K562 (cell line): Measurements from ENCODE around the gene ASB18. TPM values are rescaled to one million over a fixed set of nuclear protein-coding genes. Genes with fewer than 3 reads are reported as not detected.

ENCODE experiments used
- ATAC-seq: fragments of 200-7000 bp; cut with Tn5 transposase; 3 replicates; pipeline ENCODE4 v1.9.1; 2020; ENCODE audit warnings: moderate library complexity
- BruUV-seq: library from RNA; stranded (reverse); fragments of 400-500 nt; replicated peaks from 2 replicates; lab custom pipeline; 2021; lab: Mats Ljungman, UMichigan
- CTCF ChIA-PET: fragments of 300-600 bp; formaldehyde crosslinking; extraction: SDS; loops from one replicate; lab custom pipeline; 2021; ENCODE audit warnings: low intra/inter-chr PET ratio; lab: Yijun Ruan, JAX
- POLR2A ChIA-PET: fragments of 300-600, 350-650 bp; sonication (Branson Sonifier 250); formaldehyde crosslinking; extraction: SDS; loops from one replicate; lab custom pipeline; 2021; ENCODE audit warnings: antibody characterized with exemption, inconsistent platforms; lab: Yijun Ruan, JAX
- DNase-seq, 4 experiments: peaks; one replicate each; pipeline versions ENCODE4 v3.0.0 to v3.0.0-alpha.2; 2011 to 2018; ENCODE audit warnings: low spot score in 3 of 4, mixed read lengths in 3 of 4; ENCODE audit errors: extremely low read depth in 1 of 4
- FAIRE-seq: peaks from 2 replicates; lab custom pipeline; 2011; peaks lifted over from hg19 to GRCh38; lab: Jason Lieb, UNC
- H2AFZ ChIP-seq: 2 replicates; pipeline ENCODE4 v1.6.0; 2011; ENCODE audit warnings: low read depth, low read length, control low read depth, inconsistent platforms
- H3K27ac ChIP-seq: fragments of 200-600 bp; 3 replicates; pipeline ENCODE4 v1.8.0; 2011; ENCODE audit warnings: low read depth, mild to moderate bottlenecking, control low read depth, inconsistent platforms, low read length, moderate library complexity, mixed read lengths; ENCODE audit errors: extremely low read depth
- H3K27me3 ChIP-seq, 2 experiments: fragments of 300-600 bp in 1 of 2; 2 replicates in 1 of 2; 3 replicates in 1 of 2; pipeline versions ENCODE4 v1.6.0 to v1.8.0; 2011; ENCODE audit warnings: inconsistent platforms in 2 of 2, low read length in 2 of 2, mild to moderate bottlenecking in 1 of 2, mixed read lengths in 1 of 2, moderate library complexity in 1 of 2; ENCODE audit not compliant: control insufficient read depth in 2 of 2, insufficient read depth in 2 of 2
- H3K36me3 ChIP-seq: fragments of 300-600 bp; 3 replicates; pipeline ENCODE4 v1.8.0; 2011; ENCODE audit warnings: mild to moderate bottlenecking, low read length, inconsistent platforms; ENCODE audit not compliant: control insufficient read depth, insufficient read depth
- H3K4me1 ChIP-seq, 2 experiments: fragments of 200-600 bp in 1 of 2; replicated peaks in 1 of 2; 2 replicates in 1 of 2; 3 replicates in 1 of 2; pipeline versions ENCODE4 v1.5.1 to v1.8.0; 2011; ENCODE audit warnings: inconsistent platforms in 2 of 2, low read length in 2 of 2, mild to moderate bottlenecking in 1 of 2, mixed read lengths in 1 of 2, moderate library complexity in 1 of 2; ENCODE audit not compliant: control insufficient read depth in 2 of 2, insufficient read depth in 2 of 2
- H3K4me2 ChIP-seq: 2 replicates; pipeline ENCODE4 v1.6.1; 2011; ENCODE audit warnings: low read length, control low read depth, inconsistent platforms, mixed read lengths; ENCODE audit not compliant: insufficient read depth
- H3K4me3 ChIP-seq: fragments of 200-600 bp; sonication (generic), shearing (Covaris generic); 2 replicates; pipeline ENCODE4 v1.5.1; 2016; ENCODE audit warnings: control low read depth, inconsistent platforms
- H3K79me2 ChIP-seq: fragments of 200-600 bp; 3 replicates; pipeline ENCODE4 v1.8.0; 2011; ENCODE audit warnings: low read length, inconsistent platforms; ENCODE audit not compliant: control insufficient read depth, insufficient read depth
- H3K9ac ChIP-seq, 2 experiments: 2 replicates each; pipeline versions ENCODE4 v1.6.0 to v1.6.1; 2011; ENCODE audit warnings: low read depth in 2 of 2, low read length in 2 of 2, control low read depth in 1 of 2, inconsistent platforms in 1 of 2, mild to moderate bottlenecking in 1 of 2, mixed read lengths in 1 of 2; ENCODE audit not compliant: insufficient read depth in 1 of 2
- H3K9me1 ChIP-seq: one replicate; pipeline ENCODE4 v1.6.0; 2011; ENCODE audit warnings: inconsistent platforms, mild to moderate bottlenecking, low read length, moderate library complexity; ENCODE audit not compliant: control insufficient read depth, insufficient read depth
- H3K9me3 ChIP-seq: replicated peaks from 2 replicates; pipeline ENCODE4 v1.5.1; 2011; ENCODE audit warnings: low read depth, low read length, inconsistent platforms; ENCODE audit not compliant: control insufficient read depth, insufficient read depth
- H4K20me1 ChIP-seq: replicated peaks from 2 replicates; pipeline ENCODE4 v1.6.1; 2011; ENCODE audit warnings: low read length, inconsistent platforms, mixed read lengths; ENCODE audit not compliant: control insufficient read depth, insufficient read depth
- FOXJ3 ChIP-seq: sonication (generic); formaldehyde crosslinking; IDR thresholded peaks from 2 replicates; pipeline ENCODE4 v1.4.0; 2020; ENCODE audit warnings: mild to moderate bottlenecking, missing genetic modification reagents
- KLF1 ChIP-seq: fragments of 450-650 bp; IDR thresholded peaks from 2 replicates; pipeline ENCODE4 v1.6.1; 2016; ENCODE audit warnings: missing genetic modification characterization, missing compliant biosample characterization
- NBN ChIP-seq: fragments of 450-650 bp; IDR thresholded peaks from 2 replicates; pipeline ENCODE4 v1.6.1; 2016; ENCODE audit warnings: low read depth, mild to moderate bottlenecking
- PPARD ChIP-seq: fragments of 250-450 bp; sonication (Bioruptor Pico); IDR thresholded peaks from 2 replicates; pipeline ENCODE4 v1.8.0; 2022; ENCODE audit warnings: inconsistent platforms, mild to moderate bottlenecking, moderate library complexity
- PTBP1 ChIP-seq: fragments of 200-400 bp; formaldehyde crosslinking; IDR thresholded peaks from 2 replicates; pipeline ENCODE4 v1.6.1; 2017; ENCODE audit warnings: low read depth, low read length
- SIN3A ChIP-seq, 2 experiments: fragments of 150-350 bp in 1 of 2; IDR thresholded peaks; 2 replicates each; pipeline ENCODE4 v1.6.1; 2011 to 2016; ENCODE audit warnings: borderline replicate concordance in 2 of 2, low read depth in 2 of 2, low read length in 2 of 2, mild to moderate bottlenecking in 2 of 2, moderate library complexity in 2 of 2; ENCODE audit not compliant: control insufficient read depth in 1 of 2
- SIX5 ChIP-seq, 2 experiments: IDR thresholded peaks; 2 replicates each; pipeline ENCODE4 v1.6.1; 2011; ENCODE audit warnings: low read length in 2 of 2, borderline replicate concordance in 1 of 2, low read depth in 1 of 2, mild to moderate bottlenecking in 1 of 2, moderate library complexity in 1 of 2; ENCODE audit not compliant: insufficient read depth in 1 of 2
- ZNF140 ChIP-seq: fragments of 250-450 bp; sonication (Bioruptor Pico); IDR thresholded peaks from 2 replicates; pipeline ENCODE4 v1.8.0; 2021; ENCODE audit warnings: moderate library complexity, mild to moderate bottlenecking, inconsistent platforms
- ZNF780A ChIP-seq: fragments of 250-450 bp; sonication (Bioruptor Pico); IDR thresholded peaks from 2 replicates; pipeline ENCODE4 v1.5.0; 2021; ENCODE audit warnings: mild to moderate bottlenecking
- WGBS: fragments of 100-300 bp; shearing (Covaris generic); methylation state at CpG from one replicate; pipeline ENCODE4 v1.1.6; 2016; ENCODE audit warnings: low coverage, mixed read lengths; ENCODE audit not compliant: insufficient coverage; ENCODE audit errors: missing lambda C conversion rate; 5-methylcytosine and 5-hydroxymethylcytosine counted together
- in situ Hi-C: fragments of 300-500 bp; cut with MboI; formaldehyde crosslinking; loops from 4 replicates; pipeline ENCODE4 v1.15.0; 2018; ENCODE audit warnings: inconsistent platforms, mixed read lengths
- intact Hi-C: fragments of 100-400 bp; cut with micrococcal nuclease; formaldehyde crosslinking; loops from 2 replicates; pipeline ENCODE4 v1.14.2; 2022
- polyA plus RNA-seq, 8 experiments: library from polyadenylated mRNA; depleted of rRNA in 4 of 8; stranded (reverse) in 5 of 8; unstranded in 3 of 8; fragments of >200 nt; fragmentation: Nextera tagmentation in 2 of 8; fragmentation: Illumina TruSeq in 1 of 8; extraction: Ambion mirVana in 2 of 8; extraction: Trizol in 1 of 8; gene quantifications; 2 replicates each; pipeline versions ENCODE4 v1.2.1 to v1.2.3, GENCODE V29; 2011 to 2014; ENCODE audit warnings: inconsistent platforms in 1 of 8, missing spikeins in 1 of 8
- total RNA-seq, 7 experiments: library from RNA; depleted of rRNA in 6 of 7; stranded (reverse); fragments of >200 nt in 6 of 7; fragmentation: Illumina TruSeq in 2 of 7; extraction: Trizol in 2 of 7; gene quantifications; 2 replicates each; pipeline versions ENCODE4 v1.2.1 to v1.2.3, GENCODE V29; 2011 to 2021; ENCODE audit warnings: low replicate concordance in 1 of 7
- TF ChIP-seq, protein P1 (sequence below): fragments of 250-450 bp; sonication (Bioruptor Pico); IDR thresholded peaks from 2 replicates; pipeline ENCODE4 v1.4.0; 2020; ENCODE audit warnings: mild to moderate bottlenecking, moderate library complexity
- TF ChIP-seq, protein P2 (sequence below): fragments of 250-450 bp; sonication (Bioruptor Pico); IDR thresholded peaks from 2 replicates; pipeline ENCODE4 v1.5.0; 2020; ENCODE audit warnings: mild to moderate bottlenecking, borderline replicate concordance
- TF ChIP-seq, protein P3 (sequence below): fragments of 200-800 bp; sonication (Bioruptor generic); IDR thresholded peaks from 2 replicates; pipeline ENCODE4 v1.6.1; 2017; ENCODE audit warnings: missing genetic modification characterization, missing compliant biosample characterization

The ASB18 gene
- total and polyA plus RNA-seq, 9 of the 15 experiments (the other 6 are each of a cell fraction or from before 2014, with no cell fraction given): not detected

DNA sequence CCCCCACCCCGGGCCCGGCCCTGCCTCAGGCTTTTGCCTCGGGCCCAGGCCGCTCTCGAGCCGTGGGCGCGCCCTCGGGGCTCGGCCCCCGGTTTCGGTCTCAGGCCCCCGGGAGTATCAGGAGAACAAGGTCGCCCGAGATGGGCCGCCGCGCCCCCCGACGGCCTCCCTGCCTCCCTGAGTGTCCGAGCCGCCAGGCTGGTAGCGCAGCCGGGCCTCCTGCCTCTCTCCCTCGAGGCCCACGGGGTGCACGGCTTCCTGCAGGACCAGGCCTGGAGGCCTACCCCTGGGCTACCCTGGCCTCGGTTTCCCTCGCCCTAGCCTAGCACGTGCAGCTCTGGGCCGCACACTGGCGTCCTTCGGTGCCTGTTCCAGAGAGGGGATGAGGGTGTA, 104.4 kb downstream of the ASB18 start (continued):
- TF ChIP-seq, protein P1, sequence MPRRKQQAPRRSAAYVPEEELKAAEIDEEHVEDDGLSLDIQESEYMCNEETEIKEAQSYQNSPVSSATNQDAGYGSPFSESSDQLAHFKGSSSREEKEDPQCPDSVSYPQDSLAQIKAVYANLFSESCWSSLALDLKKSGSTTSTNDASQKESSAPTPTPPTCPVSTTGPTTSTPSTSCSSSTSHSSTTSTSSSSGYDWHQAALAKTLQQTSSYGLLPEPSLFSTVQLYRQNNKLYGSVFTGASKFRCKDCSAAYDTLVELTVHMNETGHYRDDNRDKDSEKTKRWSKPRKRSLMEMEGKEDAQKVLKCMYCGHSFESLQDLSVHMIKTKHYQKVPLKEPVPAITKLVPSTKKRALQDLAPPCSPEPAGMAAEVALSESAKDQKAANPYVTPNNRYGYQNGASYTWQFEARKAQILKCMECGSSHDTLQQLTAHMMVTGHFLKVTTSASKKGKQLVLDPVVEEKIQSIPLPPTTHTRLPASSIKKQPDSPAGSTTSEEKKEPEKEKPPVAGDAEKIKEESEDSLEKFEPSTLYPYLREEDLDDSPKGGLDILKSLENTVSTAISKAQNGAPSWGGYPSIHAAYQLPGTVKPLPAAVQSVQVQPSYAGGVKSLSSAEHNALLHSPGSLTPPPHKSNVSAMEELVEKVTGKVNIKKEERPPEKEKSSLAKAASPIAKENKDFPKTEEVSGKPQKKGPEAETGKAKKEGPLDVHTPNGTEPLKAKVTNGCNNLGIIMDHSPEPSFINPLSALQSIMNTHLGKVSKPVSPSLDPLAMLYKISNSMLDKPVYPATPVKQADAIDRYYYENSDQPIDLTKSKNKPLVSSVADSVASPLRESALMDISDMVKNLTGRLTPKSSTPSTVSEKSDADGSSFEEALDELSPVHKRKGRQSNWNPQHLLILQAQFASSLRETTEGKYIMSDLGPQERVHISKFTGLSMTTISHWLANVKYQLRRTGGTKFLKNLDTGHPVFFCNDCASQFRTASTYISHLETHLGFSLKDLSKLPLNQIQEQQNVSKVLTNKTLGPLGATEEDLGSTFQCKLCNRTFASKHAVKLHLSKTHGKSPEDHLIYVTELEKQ: no peak
- no peak for TF ChIP-seq SIX5 (IDR thresholded peaks at IDR 0.05; ENCODE audit: borderline replicate concordance in 1 of 2, insufficient read depth in 1 of 2, low read depth in 1 of 2, low read length in 2 of 2)

DNA sequence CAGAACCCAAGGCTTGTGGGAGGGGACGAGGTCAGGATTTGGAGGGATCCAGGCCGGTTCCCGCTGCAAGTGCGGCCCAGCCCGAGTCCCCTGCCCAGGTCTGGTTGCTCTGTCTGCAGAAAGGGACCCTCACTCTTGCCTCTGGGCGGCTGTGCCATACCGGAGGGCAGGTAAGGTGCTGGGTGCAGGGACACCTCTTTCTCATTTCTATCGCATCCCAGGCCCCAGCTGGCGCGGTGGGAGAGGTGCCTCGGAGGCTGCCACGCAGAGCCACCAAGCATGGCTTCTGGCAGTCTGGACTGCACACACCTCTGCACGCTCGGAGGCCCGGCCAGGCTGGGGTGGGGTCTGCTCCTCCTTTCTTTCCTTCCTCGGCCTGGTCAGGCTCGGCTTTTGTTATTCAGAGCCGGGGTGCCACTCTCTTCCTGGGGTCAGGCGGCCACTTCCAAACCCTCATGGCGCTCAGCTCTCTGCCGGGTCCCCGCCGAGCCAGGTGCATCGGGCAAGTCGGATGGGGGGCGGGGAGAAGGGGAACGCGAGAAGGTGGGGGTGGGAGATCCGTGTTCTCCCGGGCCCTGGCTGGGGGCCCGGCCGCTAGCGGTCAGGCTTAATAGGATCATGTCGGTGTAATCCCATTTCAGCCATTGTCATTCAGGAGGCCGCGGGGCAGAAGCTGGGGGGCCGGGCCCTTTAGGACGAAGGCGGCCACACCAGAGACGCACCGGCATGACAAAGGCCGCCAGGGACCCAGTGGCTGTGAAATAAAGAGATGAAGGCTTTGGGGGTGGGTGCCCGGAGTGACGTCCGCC, 105.0 kb downstream of the ASB18 start:
- ChIA-PET CTCF (no interaction called here), POLR2A (interaction anchor here (0.6 to 1.0 kb wide), 2 partner anchors 9 to 11 kb away, joined by 3 read pairs; partner anchors contain the start of gene GBX2)
- intact Hi-C loops: no loop called here
- Histone ChIP-seq H3K27me3 (peaks cover 3 to 40% of the 10 kb centered on the region in 2 experiments; a peak in 3 of 5 replicates), H3K4me1 (peaks cover 0 to 7% of the 10 kb centered on the region in 2 experiments; a peak in 2 of 5 replicates), H4K20me1 (no peaks in the 10 kb centered on the region), H3K4me2 (no peak overlapping the region), H3K9me1 (no peaks in the 10 kb centered on the region), H2AFZ (no peak overlapping the region), H3K36me3 (no peaks in the 10 kb centered on the region), H3K79me2 (no peaks in the 10 kb centered on the region), H3K9ac (no peak overlapping the region), H3K27ac (no peak overlapping the region), H3K4me3 (no peak overlapping the region), H3K9me3 (no peaks in the 10 kb centered on the region)
- no peak for DNase-seq
- BruUV-seq: no TSS peak
- in situ Hi-C loops: no loop called here
- FAIRE-seq: no peak
- 0% methylated on average over 7 of the region's 45 CpGs for WGBS
- ATAC-seq: no peak
- TF ChIP-seq PTBP1 (no peak), SIN3A (IDR thresholded peaks at IDR 0.05; ENCODE audit: borderline replicate concordance in 2 of 2, control insufficient read depth in 1 of 2, low read depth in 2 of 2, low read length in 2 of 2) (no peak), KLF1 (tag) (no peak), FOXJ3 (no peak), ZNF780A (no peak), ZNF140 (CRISPR knock-in tag) (no peak), PPARD (CRISPR knock-in tag) (no peak), NBN (no peak)
- TF ChIP-seq, protein P2, sequence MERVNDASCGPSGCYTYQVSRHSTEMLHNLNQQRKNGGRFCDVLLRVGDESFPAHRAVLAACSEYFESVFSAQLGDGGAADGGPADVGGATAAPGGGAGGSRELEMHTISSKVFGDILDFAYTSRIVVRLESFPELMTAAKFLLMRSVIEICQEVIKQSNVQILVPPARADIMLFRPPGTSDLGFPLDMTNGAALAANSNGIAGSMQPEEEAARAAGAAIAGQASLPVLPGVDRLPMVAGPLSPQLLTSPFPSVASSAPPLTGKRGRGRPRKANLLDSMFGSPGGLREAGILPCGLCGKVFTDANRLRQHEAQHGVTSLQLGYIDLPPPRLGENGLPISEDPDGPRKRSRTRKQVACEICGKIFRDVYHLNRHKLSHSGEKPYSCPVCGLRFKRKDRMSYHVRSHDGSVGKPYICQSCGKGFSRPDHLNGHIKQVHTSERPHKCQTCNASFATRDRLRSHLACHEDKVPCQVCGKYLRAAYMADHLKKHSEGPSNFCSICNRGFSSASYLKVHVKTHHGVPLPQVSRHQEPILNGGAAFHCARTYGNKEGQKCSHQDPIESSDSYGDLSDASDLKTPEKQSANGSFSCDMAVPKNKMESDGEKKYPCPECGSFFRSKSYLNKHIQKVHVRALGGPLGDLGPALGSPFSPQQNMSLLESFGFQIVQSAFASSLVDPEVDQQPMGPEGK: no peak
- TF ChIP-seq, protein P3, sequence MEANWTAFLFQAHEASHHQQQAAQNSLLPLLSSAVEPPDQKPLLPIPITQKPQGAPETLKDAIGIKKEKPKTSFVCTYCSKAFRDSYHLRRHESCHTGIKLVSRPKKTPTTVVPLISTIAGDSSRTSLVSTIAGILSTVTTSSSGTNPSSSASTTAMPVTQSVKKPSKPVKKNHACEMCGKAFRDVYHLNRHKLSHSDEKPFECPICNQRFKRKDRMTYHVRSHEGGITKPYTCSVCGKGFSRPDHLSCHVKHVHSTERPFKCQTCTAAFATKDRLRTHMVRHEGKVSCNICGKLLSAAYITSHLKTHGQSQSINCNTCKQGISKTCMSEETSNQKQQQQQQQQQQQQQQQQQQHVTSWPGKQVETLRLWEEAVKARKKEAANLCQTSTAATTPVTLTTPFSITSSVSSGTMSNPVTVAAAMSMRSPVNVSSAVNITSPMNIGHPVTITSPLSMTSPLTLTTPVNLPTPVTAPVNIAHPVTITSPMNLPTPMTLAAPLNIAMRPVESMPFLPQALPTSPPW (CRISPR knock-in tag): no peak
